ENCODE measurements around the gene PPP1R1A.

PPP1R1A gene

GRCh38 chr12:54541751-54542290 is 46.6 kb downstream of the PPP1R1A start:
- Histone ChIP-seq H3K4me1 (ENCODE audit: control insufficient read depth, insufficient read depth, low read length) (no peaks in the 10 kb centered on the region), H3K27me3 (ENCODE audit: control insufficient read depth, insufficient read depth, low read length, poor library complexity, severe bottlenecking) (peaks cover 8% of the 10 kb centered on the region), H3K9me3 (ENCODE audit: control insufficient read depth, low read length) (no peaks in the 10 kb centered on the region), H3K27ac (ENCODE audit: insufficient read depth, low read depth, low read length, poor library complexity, severe bottlenecking) (no peak overlapping the region), H3K4me3 (ENCODE audit: insufficient read depth, low read depth, low read length) (no peak overlapping the region), H3K36me3 (ENCODE audit: control insufficient read depth, insufficient read depth, low read length) (no peaks in the 10 kb centered on the region)
- 72 to 76% methylated on average over 5 of the region's 5 CpGs for WGBS, 2 experiments

- H3K27me3 ChIP-seq (ENCODE audit: control insufficient read depth, insufficient read depth, low read length, poor library complexity, severe bottlenecking), result peaks cover 7% of the 10 kb centered on the region
- WGBS, 2 experiments, result 78 to 82% methylated on average over 3 of the region's 3 CpGs
Observed at GRCh38 chr12:54538136-54538700, 50.2 kb downstream of the PPP1R1A start.

GRCh38 chr12:54535474-54535873 is 53.0 kb downstream of the PPP1R1A start:
- H3K4me3 ChIP-seq (ENCODE audit: insufficient read depth, low read depth, low read length), result no peak overlapping the region
- H3K9me3 ChIP-seq (ENCODE audit: control insufficient read depth, low read length), result no peaks in the 10 kb centered on the region

More at GRCh38 chr12:54538136-54538700, 50.2 kb downstream of the PPP1R1A start:
- H3K4me1 ChIP-seq (ENCODE audit: control insufficient read depth, insufficient read depth, low read length), result no peaks in the 10 kb centered on the region
- no peaks in the 10 kb centered on the region for H3K36me3 ChIP-seq (ENCODE audit: control insufficient read depth, insufficient read depth, low read length)
- no peaks in the 10 kb centered on the region for H3K9me3 ChIP-seq (ENCODE audit: control insufficient read depth, low read length)
- no peak overlapping the region for H3K4me3 ChIP-seq (ENCODE audit: insufficient read depth, low read depth, low read length)
- no peak overlapping the region for H3K27ac ChIP-seq (ENCODE audit: insufficient read depth, low read depth, low read length, poor library complexity, severe bottlenecking)

GRCh38 chr12:54529581-54529980 is 58.9 kb downstream of the PPP1R1A start:
- Histone ChIP-seq H3K27ac (ENCODE audit: insufficient read depth, low read depth, low read length, poor library complexity, severe bottlenecking) (no peak overlapping the region), H3K4me3 (ENCODE audit: insufficient read depth, low read depth, low read length) (no peak overlapping the region), H3K27me3 (ENCODE audit: control insufficient read depth, insufficient read depth, low read length, poor library complexity, severe bottlenecking) (peaks cover 20% of the 10 kb centered on the region), H3K36me3 (ENCODE audit: control insufficient read depth, insufficient read depth, low read length) (no peaks in the 10 kb centered on the region), H3K4me1 (ENCODE audit: control insufficient read depth, insufficient read depth, low read length) (peaks cover 10% of the 10 kb centered on the region), H3K9me3 (ENCODE audit: control insufficient read depth, low read length) (no peaks in the 10 kb centered on the region)
- WGBS, 2 experiments, result 79 to 84% methylated on average over 4 of the region's 4 CpGs

More at GRCh38 chr12:54535474-54535873, 53.0 kb downstream of the PPP1R1A start:
- Histone ChIP-seq H3K36me3 (ENCODE audit: control insufficient read depth, insufficient read depth, low read length) (no peaks in the 10 kb centered on the region), H3K27me3 (ENCODE audit: control insufficient read depth, insufficient read depth, low read length, poor library complexity, severe bottlenecking) (peaks cover 26% of the 10 kb centered on the region), H3K4me1 (ENCODE audit: control insufficient read depth, insufficient read depth, low read length) (no peaks in the 10 kb centered on the region), H3K27ac (ENCODE audit: insufficient read depth, low read depth, low read length, poor library complexity, severe bottlenecking) (no peak overlapping the region)

Data from ectodermal cell (in vitro differentiated cells).